HG02885 (cell line): Measurements from ENCODE around the gene ASCL2.
"Not testable (repeated sequence)": the region's sequence is repeated elsewhere in the genome, so short reads cannot be mapped to it uniquely, and the experiment has no call there.

Source experiments
- ATAC-seq: cut with Tn5 transposase; IDR thresholded peaks from one replicate; pipeline ENCODE4 v1.9.1; 2021; ENCODE audit warnings: mild to moderate bottlenecking; ENCODE audit not compliant: unreplicated experiment, poor library complexity

ASCL2 gene

DNA sequence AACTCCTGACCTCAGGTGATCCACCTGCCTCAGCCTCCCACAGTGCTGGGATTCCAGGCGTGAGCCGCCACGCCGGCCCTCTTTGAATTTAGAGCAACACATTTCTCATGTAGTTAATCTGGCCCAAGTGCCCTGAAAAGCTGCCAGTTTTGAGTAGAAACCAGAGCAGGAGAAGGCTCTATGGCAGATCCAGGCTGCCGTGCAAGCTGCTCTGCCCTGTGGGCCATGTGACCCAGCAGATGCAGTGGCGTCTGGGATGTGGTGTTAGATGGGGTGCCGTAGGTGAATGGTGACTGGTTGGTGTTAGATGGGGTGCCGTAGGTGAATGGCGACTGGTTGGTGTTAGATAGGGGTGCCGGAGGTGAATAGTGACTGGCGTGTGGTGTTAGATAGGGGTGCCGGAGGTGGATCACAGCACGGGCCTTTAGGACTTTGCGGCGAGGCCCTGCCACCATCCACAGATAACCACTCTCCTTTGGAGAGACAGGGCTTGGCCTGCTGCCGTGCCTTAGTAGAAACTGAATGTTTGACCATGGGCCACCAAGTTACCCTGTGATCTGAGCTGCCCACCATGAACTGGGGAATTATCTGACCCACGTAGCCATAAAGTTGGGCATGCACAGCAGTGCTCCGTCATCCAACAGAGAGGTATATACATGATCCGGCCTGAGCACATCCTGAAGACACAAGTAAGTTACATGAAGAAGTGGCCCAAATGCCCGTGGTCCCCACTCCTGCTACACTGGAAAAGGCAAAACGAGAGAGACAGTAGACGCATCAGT lies 32.7 kb downstream of the ASCL2 start:
- no peak for ATAC-seq

DNA sequence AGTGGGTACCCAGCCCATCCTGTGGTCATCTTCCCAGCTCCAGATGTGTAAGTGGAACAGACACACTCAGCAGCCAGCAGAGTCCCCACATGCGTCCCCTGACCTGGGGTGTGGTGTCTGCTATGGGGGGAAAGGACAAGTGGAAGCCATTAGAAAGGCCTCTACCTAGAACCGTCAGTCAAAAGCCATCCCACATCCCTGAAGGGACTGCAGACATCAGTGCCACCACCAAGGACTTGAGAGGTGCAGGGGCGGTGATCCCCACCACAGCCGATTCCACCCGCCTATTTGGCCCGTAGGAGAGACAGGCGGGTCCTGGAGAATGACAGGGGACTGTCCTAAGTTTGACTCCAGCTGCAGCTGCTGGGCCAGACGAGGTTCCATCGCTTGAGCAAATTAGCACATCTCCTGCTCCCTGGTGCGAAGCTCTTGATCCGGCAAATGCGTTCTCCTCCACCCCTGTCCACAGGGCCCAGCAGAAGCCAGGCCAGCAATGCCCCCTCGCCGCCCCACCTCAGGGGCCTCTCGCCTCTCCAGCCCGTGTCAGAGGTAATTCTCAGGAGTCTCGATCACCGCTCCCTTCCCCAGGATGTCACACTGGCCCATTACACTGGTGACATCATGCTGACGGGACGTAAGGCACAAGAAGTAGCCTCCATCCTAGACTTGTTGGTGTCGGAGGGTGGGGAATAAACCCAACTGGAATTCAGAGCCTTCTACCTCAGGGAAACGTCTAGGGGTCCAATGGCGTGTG lies 33.8 kb downstream of the ASCL2 start:
- ATAC-seq, result not testable (repeated sequence)

DNA sequence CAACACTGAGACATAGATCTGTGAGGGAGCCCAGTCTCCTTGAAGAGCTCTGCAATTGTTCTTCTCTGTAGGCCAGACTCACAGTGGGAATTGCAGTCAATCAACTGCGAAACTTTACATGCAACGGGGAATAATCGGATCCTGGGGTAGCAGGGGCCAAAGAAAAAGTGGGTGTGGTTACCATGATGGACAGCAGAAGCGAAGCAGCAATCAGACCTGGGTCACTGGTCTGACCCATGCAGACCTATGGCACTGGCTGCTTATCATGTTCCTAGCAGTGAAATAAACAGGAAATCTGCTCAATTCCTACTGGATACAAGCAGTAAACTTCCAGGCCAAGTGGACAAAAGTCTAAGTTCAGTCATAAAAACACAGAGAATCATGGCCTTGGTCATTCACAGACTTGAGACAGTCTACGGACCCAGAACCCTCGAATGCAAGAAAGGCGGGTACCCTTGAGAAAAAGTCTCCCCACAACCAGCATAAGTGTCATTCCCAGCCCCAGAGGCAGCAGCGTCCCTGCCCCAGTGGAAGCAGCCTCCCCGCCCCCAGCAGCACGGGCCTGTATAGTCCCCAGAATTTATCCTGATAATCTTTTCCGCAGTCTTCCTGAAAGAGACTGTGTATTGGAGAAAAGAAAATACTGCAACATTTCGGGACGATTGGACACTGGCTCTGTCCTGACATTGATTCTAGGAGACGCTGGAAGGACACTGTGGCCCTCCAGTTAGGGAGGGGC lies 34.6 kb downstream of the ASCL2 start:
- ATAC-seq, result no peak

DNA sequence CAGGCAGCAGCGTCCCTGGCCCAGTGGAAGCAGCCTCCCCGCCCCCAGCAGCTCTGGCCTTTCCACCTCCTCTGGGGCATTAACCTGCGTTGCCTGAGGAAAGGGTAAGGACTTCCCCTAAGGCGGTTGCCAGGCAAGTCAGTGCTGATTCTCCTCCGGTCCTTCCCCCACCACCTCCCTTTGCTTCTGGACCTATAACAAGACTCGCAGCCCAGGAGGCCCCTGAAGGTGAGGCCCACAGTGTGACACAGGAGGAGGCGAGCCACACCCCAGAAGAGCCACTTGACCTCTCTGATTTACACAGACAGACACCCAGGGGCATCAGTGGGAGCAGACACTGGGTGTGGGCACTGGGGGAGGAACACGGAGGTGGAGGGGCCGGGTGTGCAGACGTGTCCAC lies 35.4 kb downstream of the ASCL2 start:
- ATAC-seq, result no peak

DNA sequence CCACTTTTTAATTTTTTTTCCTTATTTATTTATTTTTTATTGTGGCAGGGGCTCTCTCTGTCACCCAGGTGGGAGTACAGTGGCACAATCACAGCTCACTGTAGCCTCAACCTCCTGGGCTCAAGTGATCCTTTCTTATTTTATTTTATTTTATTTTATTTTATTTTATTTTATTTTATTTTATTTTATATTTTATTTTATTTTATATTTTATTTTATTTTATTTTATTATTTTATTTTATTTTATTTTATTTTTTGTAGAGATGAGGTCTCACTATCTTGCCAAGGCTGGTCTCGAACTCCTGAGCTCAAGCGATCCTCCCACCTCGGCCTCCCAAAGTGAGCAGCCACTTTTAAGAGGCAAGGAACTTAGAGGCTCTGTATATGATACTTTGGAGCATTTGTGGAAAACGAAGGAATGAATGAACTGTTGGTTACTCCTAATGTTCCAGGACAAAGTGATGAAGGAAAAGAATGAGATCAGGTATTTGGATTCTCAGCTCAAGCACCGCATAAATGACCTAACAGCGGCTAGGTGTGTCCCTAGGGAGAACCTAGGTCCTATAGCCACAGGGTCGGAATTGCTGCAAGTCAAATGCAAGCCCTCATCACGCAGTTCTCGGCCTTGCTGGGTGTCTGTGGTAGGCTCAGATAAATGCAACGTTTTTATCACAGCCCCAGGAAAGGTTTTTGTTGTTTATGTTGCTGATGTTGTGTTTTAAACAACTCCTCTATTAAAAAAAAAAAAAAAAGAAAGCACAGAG lies 36.5 kb downstream of the ASCL2 start:
- no peak for ATAC-seq

DNA sequence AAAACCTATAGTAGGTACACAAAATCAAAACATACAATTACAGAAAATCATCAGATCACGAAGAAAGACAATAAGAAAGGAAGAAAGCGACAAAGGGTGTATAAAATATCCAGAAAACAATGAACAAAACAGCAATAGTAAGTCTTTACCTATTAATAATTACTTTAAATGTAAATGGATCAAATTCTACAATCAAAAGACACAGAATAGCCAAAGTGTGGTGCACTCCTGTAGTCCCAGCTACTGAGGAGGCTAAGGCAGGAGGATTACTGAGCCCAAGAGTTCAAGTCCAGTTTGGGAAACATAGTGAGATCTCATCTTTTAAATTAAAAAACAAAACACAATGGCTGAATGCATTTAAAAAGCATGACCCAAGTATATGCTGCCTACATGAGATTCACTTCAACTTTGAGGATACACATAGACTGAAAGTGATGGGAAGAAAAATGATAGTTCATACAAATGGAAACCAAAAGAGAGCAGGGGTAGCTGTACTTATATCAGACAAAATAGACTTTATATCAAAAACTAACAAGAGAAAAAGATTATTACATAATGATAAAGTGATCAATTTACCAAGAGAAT lies 40.6 kb downstream of the ASCL2 start:
- ATAC-seq, result no peak

DNA sequence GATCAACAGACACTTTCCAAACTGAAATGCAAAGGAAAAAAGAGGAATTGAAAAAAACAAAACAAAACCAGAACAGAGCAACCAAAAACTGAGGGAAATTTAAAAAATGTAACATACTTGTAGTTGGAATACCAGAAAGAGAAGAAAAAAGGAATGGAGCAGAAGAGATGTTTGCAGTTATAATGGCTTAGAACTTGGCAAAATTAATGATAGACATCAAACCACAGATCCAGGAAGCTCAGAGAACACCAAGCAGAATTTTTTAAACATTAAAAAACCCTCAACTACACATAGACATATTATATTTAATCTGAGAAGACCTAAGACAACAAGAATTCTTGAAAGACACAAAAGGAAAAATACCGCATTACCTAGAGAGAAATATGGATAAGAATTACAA lies 46.1 kb downstream of the ASCL2 start:
- no peak for ATAC-seq

DNA sequence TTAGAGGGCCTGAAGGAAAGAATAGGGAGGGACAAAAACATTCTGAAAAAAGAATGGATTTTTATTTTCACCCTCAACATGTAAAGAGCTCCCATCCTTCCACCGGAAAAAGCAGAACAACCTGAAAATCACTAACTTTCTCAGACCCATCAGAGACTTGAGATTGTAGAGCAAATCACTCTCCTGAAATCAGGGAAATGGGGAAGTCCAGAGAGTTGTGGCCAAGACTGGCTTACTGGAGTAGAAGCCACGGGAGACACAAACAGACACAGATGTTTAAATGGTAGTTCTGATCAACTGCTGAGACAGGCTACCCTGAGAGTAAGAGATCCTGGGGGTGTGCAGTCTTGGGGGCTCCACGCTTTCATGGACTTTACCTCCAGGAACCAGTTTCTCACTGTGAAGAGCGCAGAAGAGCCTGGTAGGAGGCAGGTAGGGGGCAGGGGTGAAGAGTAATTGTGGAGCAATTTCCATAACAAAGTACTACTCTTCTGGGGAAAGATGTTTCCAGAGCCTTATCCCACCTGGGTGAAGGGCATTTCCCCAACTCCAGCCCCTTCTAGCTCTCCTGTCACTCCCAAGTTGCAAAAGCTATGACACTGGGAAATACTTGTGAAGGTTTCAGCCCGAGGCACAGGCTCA lies 47.1 kb downstream of the ASCL2 start:
- no peak for ATAC-seq

DNA sequence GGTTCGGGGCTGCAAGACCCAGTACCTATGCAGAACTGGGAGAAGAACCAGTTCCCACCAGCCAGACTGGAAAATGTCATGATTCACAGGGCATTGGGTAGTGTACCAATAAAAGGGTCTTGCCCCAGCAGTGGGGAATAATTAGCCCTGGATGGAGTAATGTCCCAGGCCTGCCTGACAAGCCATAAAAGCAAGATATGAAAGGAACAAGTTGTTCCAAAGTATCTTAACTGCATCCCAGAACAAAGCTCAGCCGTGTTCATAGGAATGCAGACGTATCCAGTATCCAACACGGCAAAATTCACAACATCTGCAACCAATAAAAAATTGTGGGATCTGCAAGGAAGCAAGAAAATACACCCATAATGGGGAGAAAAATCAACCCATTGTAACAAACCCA lies 47.9 kb downstream of the ASCL2 start:
- no peak for ATAC-seq

DNA sequence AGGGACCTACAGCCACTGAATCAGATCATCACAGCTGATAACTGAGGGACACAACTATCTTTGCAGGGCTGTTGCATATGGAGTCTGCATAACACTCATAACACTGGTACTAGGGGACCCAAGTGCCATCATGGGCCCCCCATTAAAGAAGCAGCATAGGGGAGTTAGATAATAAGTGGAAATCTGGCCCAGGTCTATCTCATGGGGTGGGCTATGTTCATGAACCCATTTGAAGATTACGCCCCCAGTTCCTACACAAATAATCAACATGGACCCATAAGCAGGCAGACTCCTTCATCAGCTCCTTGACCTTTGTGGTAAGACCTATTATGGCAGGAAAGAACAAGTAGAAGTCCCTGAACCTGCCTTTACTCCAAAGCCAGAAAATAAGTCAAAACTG lies 48.8 kb downstream of the ASCL2 start:
- ATAC-seq, result no peak

DNA sequence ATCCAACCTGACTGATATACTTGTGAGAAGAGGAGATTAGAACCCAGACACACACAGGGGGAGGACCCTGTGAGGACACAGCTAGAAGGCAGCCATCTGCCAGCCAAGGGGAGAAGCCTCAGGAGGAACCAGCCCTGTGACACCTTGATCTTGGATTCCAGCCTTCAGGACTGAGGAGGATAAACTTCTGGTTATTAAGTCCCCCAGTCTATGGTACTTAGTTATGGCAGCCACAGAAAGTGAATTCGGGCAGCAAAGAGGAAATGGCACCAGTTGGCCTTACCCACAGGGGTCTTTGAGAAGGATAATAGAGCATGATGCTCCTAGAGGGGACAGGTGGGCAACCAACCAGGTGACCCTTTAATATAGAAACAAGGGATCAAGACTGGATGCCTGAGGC lies 49.4 kb downstream of the ASCL2 start:
- ATAC-seq, result no peak

DNA sequence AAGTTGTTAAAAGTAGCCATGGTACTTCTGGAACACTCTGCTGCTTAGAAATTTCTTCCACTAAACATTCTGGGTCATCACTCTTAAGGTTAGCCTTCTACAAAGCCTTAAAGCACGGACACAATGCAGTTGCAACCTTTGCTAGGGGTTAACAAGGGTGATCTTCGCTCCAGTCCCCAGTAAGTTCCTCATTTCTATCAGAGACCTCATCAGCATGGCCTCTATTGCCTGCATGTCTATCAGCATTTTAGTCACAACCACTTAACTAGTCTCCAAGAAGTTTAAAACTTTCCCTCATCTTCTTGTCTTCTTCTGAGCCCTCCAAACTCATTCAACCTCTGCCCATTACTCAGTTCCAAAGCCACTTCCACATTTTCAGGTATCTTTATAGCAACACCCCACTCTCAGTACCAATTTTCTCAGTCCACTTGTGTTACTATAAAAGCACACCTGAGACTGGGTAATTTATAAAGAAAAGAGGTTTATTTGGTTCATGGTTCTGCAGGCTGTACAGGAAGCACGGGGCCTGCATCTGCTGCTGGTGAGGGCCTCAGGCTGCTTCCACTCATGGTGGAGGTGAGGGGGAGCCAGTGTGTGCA lies 50.1 kb downstream of the ASCL2 start:
- no peak for ATAC-seq

DNA sequence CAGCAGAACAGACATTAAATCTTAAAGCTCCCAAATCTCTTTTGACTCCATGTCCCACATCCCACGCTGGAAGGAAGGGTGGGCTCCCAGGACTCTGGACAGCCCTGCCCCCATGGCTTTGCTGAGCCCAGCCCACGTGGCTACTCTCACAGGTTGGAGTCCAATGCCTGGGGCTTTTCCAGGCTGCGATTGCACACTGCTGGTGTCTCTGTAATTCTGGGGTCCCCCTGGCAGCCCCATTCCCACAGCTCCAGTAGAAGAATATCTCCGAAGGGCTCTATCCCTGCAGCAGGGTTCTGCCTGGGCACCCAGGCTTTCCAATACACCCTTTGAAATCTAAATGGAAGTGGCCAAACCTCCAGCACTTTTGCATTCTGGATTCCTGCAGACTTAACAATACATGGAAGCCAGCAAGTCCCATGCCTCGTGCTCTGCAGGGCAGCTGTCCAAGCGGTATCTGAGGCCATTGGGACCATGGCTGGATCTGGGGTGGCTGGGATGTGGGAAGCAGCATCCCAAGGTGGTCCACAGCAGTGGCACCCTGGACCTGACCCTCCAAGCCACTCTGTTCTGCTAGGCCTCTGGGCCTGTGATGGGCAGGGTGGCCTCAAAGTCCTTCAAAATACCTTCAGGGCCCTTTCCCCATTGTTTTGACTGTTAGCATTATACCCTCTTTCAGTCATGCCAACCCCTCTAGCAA lies 50.9 kb downstream of the ASCL2 start:
- no peak for ATAC-seq
